WERI-Rb-1 (cell line): Measurements from ENCODE around the gene MRPL1.

Experiments used
- DNase-seq: peaks from one replicate; pipeline ENCODE4 v3.0.0-alpha.2; 2020
- H3K27ac ChIP-seq: fragments of 250-450 bp; sonication (Bioruptor Pico); 2 replicates; pipeline ENCODE4 v1.5.1; 2020; ENCODE audit warnings: mild to moderate bottlenecking, moderate library complexity
- H3K27me3 ChIP-seq: fragments of 250-450 bp; sonication (Bioruptor Pico); 2 replicates; pipeline ENCODE4 v1.5.1; 2021; ENCODE audit warnings: mild to moderate bottlenecking, low read depth, moderate library complexity; ENCODE audit not compliant: insufficient read depth, severe bottlenecking
- H3K36me3 ChIP-seq: fragments of 250-450 bp; sonication (Bioruptor Pico); 2 replicates; pipeline ENCODE4 v1.5.1; 2020; ENCODE audit warnings: mild to moderate bottlenecking, moderate library complexity
- H3K4me3 ChIP-seq: 2 replicates; pipeline ENCODE4 v1.5.1; 2011; ENCODE audit warnings: low read depth, mild to moderate bottlenecking, control low read depth, low read length
- H3K9me3 ChIP-seq: fragments of 250-450 bp; sonication (Bioruptor Pico); 2 replicates; pipeline ENCODE4 v1.5.1; 2021; ENCODE audit warnings: mild to moderate bottlenecking, moderate library complexity; ENCODE audit not compliant: severe bottlenecking
- CTCF ChIP-seq: IDR thresholded peaks from 2 replicates; pipeline ENCODE4 v1.5.1; 2011; ENCODE audit warnings: low read depth, mild to moderate bottlenecking, control low read depth, inconsistent platforms, low read length

Gene MRPL1

GRCh38 chr4:77911842-77912450, 49.3 kb downstream of the MRPL1 start:
- DNase-seq: no peak

GRCh38 chr4:77913348-77913747, 50.7 kb downstream of the MRPL1 start:
- Histone ChIP-seq H3K27ac (no peak overlapping the region), H3K9me3 (no peaks in the 10 kb centered on the region), H3K36me3 (peaks cover 2% of the 10 kb centered on the region), H3K27me3 (no peaks in the 10 kb centered on the region), H3K4me3 (no peak overlapping the region)
- no peak for DNase-seq
- no peak for TF ChIP-seq CTCF

More at GRCh38 chr4:77911842-77912450, 49.3 kb downstream of the MRPL1 start:
- H3K9me3 ChIP-seq: no peaks in the 10 kb centered on the region
- H3K4me3 ChIP-seq: no peak overlapping the region
- peaks cover 4% of the 10 kb centered on the region for H3K36me3 ChIP-seq
- TF ChIP-seq CTCF: no peak
- H3K27ac ChIP-seq: no peak overlapping the region
- H3K27me3 ChIP-seq: no peaks in the 10 kb centered on the region

- H3K4me3 ChIP-seq: no peak overlapping the region
- H3K36me3 ChIP-seq: no peaks in the 10 kb centered on the region; the same call in 1 of the 2 replicates
- DNase-seq: no peak
- H3K9me3 ChIP-seq: no peaks in the 10 kb centered on the region
- no peak for TF ChIP-seq CTCF
- no peak overlapping the region for H3K27ac ChIP-seq
- no peaks in the 10 kb centered on the region for H3K27me3 ChIP-seq
Measured at GRCh38 chr4:77917075-77917474, 54.4 kb downstream of the MRPL1 start.

GRCh38 chr4:77917601-77918000, 55.0 kb downstream of the MRPL1 start:
- DNase-seq: no peak
- Histone ChIP-seq H3K9me3 (no peaks in the 10 kb centered on the region), H3K36me3 (no peaks in the 10 kb centered on the region; the same call in 1 of the 2 replicates), H3K27me3 (no peaks in the 10 kb centered on the region), H3K4me3 (no peak overlapping the region), H3K27ac (no peak overlapping the region)
- no peak for TF ChIP-seq CTCF

- H3K9me3 ChIP-seq: no peaks in the 10 kb centered on the region
- no peak overlapping the region for H3K4me3 ChIP-seq
- no peak for TF ChIP-seq CTCF
- DNase-seq: no peak
- no peak overlapping the region for H3K27ac ChIP-seq
- no peaks in the 10 kb centered on the region for H3K27me3 ChIP-seq
- no peaks in the 10 kb centered on the region for H3K36me3 ChIP-seq
Measured at GRCh38 chr4:77920371-77920770, 57.7 kb downstream of the MRPL1 start.

- H3K9me3 ChIP-seq: no peaks in the 10 kb centered on the region
- no peaks in the 10 kb centered on the region for H3K27me3 ChIP-seq
- H3K4me3 ChIP-seq: no peak overlapping the region
- no peaks in the 10 kb centered on the region for H3K36me3 ChIP-seq
- DNase-seq: no peak
- TF ChIP-seq CTCF: no peak
- H3K27ac ChIP-seq: no peak overlapping the region
Measured at GRCh38 chr4:77921701-77922100, 59.1 kb downstream of the MRPL1 start.
